ENCODE data around the gene HELZ2.

- no peak for TF ChIP-seq CTCF (IDR thresholded peaks at IDR 0.05)
- TF ChIP-seq ERG (CRISPR knock-in tag; IDR thresholded peaks at IDR 0.05), result no peak
Measured at GRCh38 chr20:63599396-63600050, 25.5 kb upstream of the HELZ2 start.
